Chondrocyte (in vitro differentiated cells): ENCODE data around the gene SOHLH1. TPM values are rescaled to one million over a fixed set of nuclear protein-coding genes. Genes with fewer than 3 reads are reported as not detected.

Experiments used
- DNase-seq: peaks from one replicate; pipeline ENCODE4 v3.0.0; 2021; ENCODE audit warnings: mixed read lengths, low spot score
- H3K27ac Mint-ChIP-seq: one replicate; pipeline ENCODE4 v1.8.0; 2021; ENCODE audit warnings: mild to moderate bottlenecking, moderate library complexity, mixed read lengths; ENCODE audit not compliant: unreplicated experiment
- H3K27me3 Mint-ChIP-seq: 2 replicates; pipeline ENCODE4 v1.8.0; 2021; ENCODE audit warnings: low read depth, mixed read lengths
- H3K36me3 Mint-ChIP-seq: 2 replicates; pipeline ENCODE4 v1.8.0; 2021; ENCODE audit warnings: low read depth, mixed read lengths
- H3K4me1 Mint-ChIP-seq: 2 replicates; pipeline ENCODE4 v1.8.0; 2021; ENCODE audit warnings: low read depth, mild to moderate bottlenecking, mixed read lengths
- H3K4me3 Mint-ChIP-seq: one replicate; pipeline ENCODE4 v1.8.0; 2021; ENCODE audit warnings: mild to moderate bottlenecking, moderate library complexity, mixed read lengths; ENCODE audit not compliant: unreplicated experiment
- H3K9me3 Mint-ChIP-seq: 2 replicates; pipeline ENCODE4 v1.8.0; 2021; ENCODE audit warnings: low read depth, mixed read lengths
- total RNA-seq: library from RNA; stranded (reverse); gene quantifications from 3 replicates; pipeline ENCODE4 v1.2.1, GENCODE V29; 2021
- TF ChIP-seq, protein P1 (sequence below): fragments of 200-600 bp; sonication (generic); IDR thresholded peaks from 2 replicates; pipeline ENCODE4 v1.5.0; 2021; ENCODE audit warnings: antibody characterized with exemption, mild to moderate bottlenecking, moderate library complexity

SOHLH1 gene
- total RNA-seq, 1 donor from 2014 or later, result not detected

DNA sequence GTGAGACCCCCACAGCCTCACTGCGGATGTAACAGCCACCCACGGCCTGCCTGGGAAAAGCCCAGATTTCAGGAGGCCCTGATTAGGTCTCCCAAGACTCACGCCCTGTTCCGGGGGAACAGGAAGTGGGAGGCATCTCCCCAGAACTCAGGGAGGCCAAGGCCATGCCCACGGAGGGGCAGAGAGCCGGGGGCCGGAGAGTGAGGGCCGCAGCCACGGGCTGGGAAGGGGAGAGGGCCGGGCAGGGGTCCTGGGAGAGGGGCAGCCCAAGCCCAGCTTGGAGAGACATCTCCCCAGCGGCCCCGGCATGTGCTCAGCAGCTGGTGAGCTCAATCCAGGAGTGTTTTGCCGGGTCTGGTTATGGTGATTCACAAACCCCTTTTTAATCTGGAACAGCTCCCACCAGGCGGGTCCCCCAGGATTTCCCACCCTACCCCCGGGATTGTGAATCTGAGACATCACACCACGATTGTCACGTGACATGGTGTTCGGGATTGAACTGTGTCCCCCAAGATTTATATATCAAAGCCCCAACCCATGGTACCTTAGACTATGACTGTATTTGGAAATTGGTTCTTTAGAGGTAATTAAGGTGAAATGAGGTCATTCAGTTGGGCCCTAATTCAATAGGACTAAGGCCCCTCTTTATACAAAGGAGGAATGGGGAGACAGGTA is 29.3 kb upstream of the SOHLH1 start:
- no peaks in the 10 kb centered on the region for H3K4me1 Mint-ChIP-seq
- peaks cover 2% of the 10 kb centered on the region for H3K36me3 Mint-ChIP-seq
- H3K4me3 Mint-ChIP-seq, result no peak overlapping the region
- H3K9me3 Mint-ChIP-seq, result peaks cover 15% of the 10 kb centered on the region
- no peak for DNase-seq
- H3K27ac Mint-ChIP-seq, result no peak overlapping the region
- peaks cover 12% of the 10 kb centered on the region for H3K27me3 Mint-ChIP-seq
- TF ChIP-seq, protein P1, sequence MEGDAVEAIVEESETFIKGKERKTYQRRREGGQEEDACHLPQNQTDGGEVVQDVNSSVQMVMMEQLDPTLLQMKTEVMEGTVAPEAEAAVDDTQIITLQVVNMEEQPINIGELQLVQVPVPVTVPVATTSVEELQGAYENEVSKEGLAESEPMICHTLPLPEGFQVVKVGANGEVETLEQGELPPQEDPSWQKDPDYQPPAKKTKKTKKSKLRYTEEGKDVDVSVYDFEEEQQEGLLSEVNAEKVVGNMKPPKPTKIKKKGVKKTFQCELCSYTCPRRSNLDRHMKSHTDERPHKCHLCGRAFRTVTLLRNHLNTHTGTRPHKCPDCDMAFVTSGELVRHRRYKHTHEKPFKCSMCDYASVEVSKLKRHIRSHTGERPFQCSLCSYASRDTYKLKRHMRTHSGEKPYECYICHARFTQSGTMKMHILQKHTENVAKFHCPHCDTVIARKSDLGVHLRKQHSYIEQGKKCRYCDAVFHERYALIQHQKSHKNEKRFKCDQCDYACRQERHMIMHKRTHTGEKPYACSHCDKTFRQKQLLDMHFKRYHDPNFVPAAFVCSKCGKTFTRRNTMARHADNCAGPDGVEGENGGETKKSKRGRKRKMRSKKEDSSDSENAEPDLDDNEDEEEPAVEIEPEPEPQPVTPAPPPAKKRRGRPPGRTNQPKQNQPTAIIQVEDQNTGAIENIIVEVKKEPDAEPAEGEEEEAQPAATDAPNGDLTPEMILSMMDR, result no peak

DNA sequence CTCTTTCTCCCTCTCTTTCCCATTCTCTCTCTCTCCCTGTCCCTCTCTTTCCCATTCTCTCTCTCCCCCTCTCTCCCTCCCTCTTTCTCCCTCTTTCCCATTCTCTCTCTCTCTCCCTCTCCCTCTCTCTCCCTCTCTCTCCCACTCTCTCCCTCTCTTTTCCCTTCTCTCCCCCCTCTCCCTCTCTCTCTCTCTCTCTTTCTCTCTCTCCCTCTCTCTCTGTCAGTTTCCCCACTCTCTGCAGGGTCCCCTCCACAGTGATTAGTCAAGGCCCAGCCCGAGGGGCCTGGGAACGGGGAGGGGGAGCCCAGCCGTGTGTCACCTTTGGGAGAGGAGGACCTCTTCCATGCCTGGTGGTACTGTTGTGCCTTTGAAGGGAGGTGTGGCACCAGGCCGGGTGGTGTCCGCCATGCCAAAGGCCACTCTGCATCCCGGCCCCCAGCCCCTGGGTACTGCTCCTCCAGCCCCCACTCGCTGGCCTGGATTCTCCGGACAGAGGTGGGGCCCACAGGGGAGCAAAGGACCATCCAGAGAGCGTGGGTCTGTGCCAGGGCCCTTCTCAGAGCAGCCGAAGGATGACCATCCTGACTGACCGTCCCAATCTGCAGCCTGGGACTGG is 28.1 kb upstream of the SOHLH1 start:
- H3K9me3 Mint-ChIP-seq, result peaks cover 11% of the 10 kb centered on the region
- DNase-seq, result no peak
- no peak overlapping the region for H3K27ac Mint-ChIP-seq
- H3K4me1 Mint-ChIP-seq, result no peaks in the 10 kb centered on the region
- TF ChIP-seq, protein P1, result no peak
- peaks cover 13% of the 10 kb centered on the region for H3K27me3 Mint-ChIP-seq
- H3K4me3 Mint-ChIP-seq, result no peak overlapping the region
- peaks cover 2% of the 10 kb centered on the region for H3K36me3 Mint-ChIP-seq

DNA sequence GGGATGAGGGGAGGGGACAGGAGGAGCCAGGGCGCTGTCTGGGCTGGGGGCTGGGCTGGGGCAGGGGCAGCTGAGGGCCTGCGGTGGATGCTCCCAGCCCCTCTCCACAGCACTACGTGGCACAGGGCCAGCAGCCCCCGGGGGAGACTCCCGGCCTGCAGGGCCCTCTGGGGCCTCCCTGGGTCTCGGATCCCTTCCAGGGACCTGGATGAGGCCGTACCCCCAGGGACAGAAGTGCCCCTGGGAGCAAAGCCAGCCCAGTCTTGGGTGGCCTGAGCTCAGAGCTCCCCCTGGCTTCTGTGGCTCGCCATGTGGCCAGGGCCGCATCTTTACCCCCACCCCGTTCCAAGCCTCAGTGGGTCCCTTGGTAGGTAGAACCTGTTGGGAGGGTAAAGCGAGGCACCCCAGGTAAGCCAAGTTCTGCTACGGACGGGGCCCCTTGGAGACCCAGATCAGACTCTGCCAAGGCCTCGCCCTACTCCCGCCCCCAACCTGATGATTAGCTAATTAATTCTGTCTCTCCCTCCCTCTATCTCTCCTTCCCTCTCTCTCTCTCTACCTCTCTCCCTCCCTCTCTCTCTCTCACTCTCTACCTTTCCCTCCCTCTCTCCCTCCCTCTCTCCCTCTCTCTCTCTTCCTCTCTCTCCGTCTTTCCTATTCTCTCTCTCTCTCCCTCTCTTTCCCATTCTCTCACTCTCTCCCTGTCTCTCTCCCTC is 27.0 kb upstream of the SOHLH1 start:
- H3K4me1 Mint-ChIP-seq, result no peaks in the 10 kb centered on the region
- peaks cover 15% of the 10 kb centered on the region for H3K27me3 Mint-ChIP-seq
- no peak overlapping the region for H3K27ac Mint-ChIP-seq
- H3K9me3 Mint-ChIP-seq, result peaks cover 4% of the 10 kb centered on the region
- TF ChIP-seq, protein P1, result no peak
- DNase-seq, result no peak
- no peak overlapping the region for H3K4me3 Mint-ChIP-seq
- H3K36me3 Mint-ChIP-seq, result peaks cover 2% of the 10 kb centered on the region

DNA sequence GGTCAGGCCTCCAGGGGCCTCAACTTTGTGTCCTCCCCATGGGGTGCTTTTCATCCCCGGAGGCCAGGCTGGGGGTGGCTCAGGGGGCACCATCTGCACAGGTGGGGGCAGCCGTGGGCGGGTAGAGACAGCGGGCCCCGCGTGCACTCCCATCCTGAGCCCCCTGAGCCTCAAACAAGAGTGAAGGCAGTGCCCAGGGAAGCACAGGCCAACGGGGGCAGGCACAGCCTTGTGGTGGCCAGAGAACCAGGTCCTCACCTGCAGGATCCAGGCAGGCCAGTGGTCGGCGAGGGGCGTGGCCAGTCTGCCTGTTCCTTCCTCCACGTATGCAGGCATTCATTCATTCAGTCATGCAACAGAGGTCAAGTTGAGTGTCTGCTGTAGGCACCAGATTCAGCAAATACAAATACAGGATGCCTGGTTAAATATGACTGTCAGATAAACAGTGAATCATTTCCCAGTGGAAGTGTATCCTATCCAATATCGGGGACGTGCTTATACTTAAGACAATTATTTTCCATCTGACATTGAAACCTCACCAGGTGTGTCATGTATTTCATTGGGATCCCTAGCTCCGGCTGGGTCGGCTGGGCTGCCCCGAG is 25.0 kb upstream of the SOHLH1 start:
- peaks cover 11% of the 10 kb centered on the region for H3K27me3 Mint-ChIP-seq
- no peaks in the 10 kb centered on the region for H3K9me3 Mint-ChIP-seq
- TF ChIP-seq, protein P1, result no peak
- H3K36me3 Mint-ChIP-seq, result peaks cover 2% of the 10 kb centered on the region
- no peak overlapping the region for H3K4me3 Mint-ChIP-seq
- DNase-seq, result no peak
- H3K27ac Mint-ChIP-seq, result no peak overlapping the region
- no peaks in the 10 kb centered on the region for H3K4me1 Mint-ChIP-seq

DNA sequence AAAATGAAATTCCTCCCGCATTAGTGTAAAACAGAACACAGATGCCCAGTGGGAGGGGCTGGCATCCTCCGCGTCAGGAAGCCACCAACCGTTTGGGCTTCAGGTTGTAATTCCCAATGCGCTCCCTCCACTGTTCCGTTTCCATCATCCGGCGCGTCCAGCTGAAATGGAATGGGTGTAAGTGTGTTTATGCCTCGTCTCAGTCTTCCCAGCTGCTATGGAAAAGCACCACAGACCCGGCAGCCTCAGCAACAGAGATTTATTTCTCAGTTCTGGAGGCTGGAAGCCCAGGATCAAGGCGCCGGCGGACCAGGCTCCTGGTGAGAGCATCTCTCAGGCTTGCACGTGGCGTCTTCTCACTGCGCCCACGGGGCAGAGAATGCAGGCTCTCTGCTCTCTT is 23.1 kb upstream of the SOHLH1 start:
- TF ChIP-seq, protein P1, result no peak
- Mint-ChIP-seq H3K27me3 (peaks cover 6% of the 10 kb centered on the region), H3K4me3 (no peak overlapping the region), H3K27ac (no peak overlapping the region), H3K4me1 (no peaks in the 10 kb centered on the region), H3K36me3 (peaks cover 2% of the 10 kb centered on the region), H3K9me3 (no peaks in the 10 kb centered on the region)
- DNase-seq, result no peak
